ES-I3 (cell line): ENCODE results near the gene GRAMD4.

ENCODE experiments used
- H3K36me3 ChIP-seq: 2 replicates; pipeline ENCODE4 v1.6.1; 2013; ENCODE audit warnings: mild to moderate bottlenecking, low read length, control low read depth, moderate library complexity; ENCODE audit not compliant: insufficient read depth
- H3K4me1 ChIP-seq: 2 replicates; pipeline ENCODE4 v1.6.1; 2013; ENCODE audit warnings: mild to moderate bottlenecking, control low read depth, low read length; ENCODE audit not compliant: insufficient read depth
- H3K9ac ChIP-seq: 2 replicates; pipeline ENCODE4 v1.6.1; 2013; ENCODE audit warnings: low read depth, mild to moderate bottlenecking, low read length, moderate library complexity
- H3K9me3 ChIP-seq: 2 replicates; pipeline ENCODE4 v1.6.1; 2013; ENCODE audit warnings: mild to moderate bottlenecking, low read length, moderate library complexity; ENCODE audit not compliant: control insufficient read depth, insufficient read depth

The GRAMD4 gene

GRCh38 chr22:46598737-46599424, 21.3 kb upstream of the GRAMD4 start:
- Histone ChIP-seq H3K36me3 (no peaks in the 10 kb centered on the region), H3K4me1 (no peaks in the 10 kb centered on the region), H3K9me3 (no peaks in the 10 kb centered on the region), H3K9ac (no peak overlapping the region)

- H3K9me3 ChIP-seq, result no peaks in the 10 kb centered on the region
- H3K4me1 ChIP-seq, result peaks cover 5% of the 10 kb centered on the region; the same call in 1 of the 2 replicates
- no peak overlapping the region for H3K9ac ChIP-seq
- H3K36me3 ChIP-seq, result no peaks in the 10 kb centered on the region
Observed at GRCh38 chr22:46600273-46600796, 19.9 kb upstream of the GRAMD4 start.

DNA sequence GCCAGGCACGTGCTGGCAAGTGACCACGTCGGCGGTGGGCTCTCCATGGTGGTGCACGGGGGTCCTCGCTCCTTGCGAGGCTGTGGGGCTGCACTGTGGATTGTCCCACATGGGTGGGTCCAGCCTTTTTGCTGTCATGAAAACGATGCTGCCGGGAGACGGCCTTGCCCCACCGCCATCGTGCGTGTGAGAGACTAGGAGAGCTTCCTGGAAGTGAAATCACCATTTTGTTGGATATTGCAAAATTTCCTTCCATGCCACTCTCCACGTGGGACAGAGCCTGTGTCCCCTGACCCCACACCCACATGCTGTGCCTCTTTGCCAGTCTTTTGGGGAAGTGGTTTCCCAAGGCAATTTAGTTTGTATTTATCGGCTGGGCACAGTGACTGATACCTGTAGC, 18.2 kb upstream of the GRAMD4 start:
- Histone ChIP-seq H3K36me3 (no peaks in the 10 kb centered on the region), H3K9me3 (no peaks in the 10 kb centered on the region), H3K4me1 (peaks cover 5% of the 10 kb centered on the region; the same call in 1 of the 2 replicates), H3K9ac (no peak overlapping the region)

DNA sequence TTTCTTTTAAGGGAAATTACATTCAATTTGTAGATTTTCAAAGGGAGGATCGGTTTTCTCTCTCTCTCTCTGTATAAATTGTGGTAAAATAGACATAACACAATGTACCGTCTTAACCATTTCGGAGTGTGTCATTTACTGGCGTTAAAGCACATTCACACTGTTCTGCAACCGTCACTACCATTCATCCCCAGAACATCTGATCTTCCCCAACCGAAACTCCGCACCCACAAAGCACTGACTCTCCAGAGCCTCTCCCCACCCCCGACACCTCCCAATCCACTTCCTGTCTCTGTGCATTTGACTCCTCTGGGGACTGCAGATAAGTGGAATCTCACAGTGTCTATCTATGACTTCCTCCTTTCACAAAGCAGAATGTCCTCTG, 15.9 kb upstream of the GRAMD4 start:
- no peak overlapping the region for H3K9ac ChIP-seq
- H3K4me1 ChIP-seq, result peaks cover 5% of the 10 kb centered on the region; the same call in 1 of the 2 replicates
- no peaks in the 10 kb centered on the region for H3K9me3 ChIP-seq
- H3K36me3 ChIP-seq, result no peaks in the 10 kb centered on the region

- Histone ChIP-seq H3K4me1 (peaks cover 5% of the 10 kb centered on the region; the same call in 1 of the 2 replicates), H3K9ac (no peak overlapping the region), H3K36me3 (no peaks in the 10 kb centered on the region)
Observed at GRCh38 chr22:46605117-46605516, 15.1 kb upstream of the GRAMD4 start.

DNA sequence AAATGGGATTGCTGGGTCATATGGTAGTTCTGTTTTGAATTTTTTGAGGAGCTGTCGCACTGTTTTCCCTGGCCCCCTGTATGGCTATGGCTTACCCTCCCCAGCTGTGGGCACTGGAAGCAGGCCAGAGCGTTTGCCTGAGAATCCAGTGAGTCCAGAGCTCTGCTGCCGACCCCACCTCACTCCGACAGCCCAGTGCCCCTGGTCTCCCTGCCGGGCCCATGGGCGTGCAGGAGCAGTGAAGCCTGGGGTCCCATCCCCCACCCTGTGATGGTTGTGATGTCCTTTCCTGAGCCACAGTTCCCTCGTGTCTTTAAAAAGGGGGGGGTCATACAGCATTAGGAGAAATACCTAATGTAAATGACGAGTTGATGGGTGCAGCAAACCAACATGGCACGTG, 13.3 kb upstream of the GRAMD4 start:
- Histone ChIP-seq H3K36me3 (no peaks in the 10 kb centered on the region), H3K4me1 (peaks cover 5% of the 10 kb centered on the region; the same call in 1 of the 2 replicates), H3K9ac (no peak overlapping the region), H3K9me3 (no peaks in the 10 kb centered on the region)

More at GRCh38 chr22:46605117-46605516, 15.1 kb upstream of the GRAMD4 start:
- no peaks in the 10 kb centered on the region for H3K9me3 ChIP-seq

GRCh38 chr22:46607483-46608114, 12.6 kb upstream of the GRAMD4 start:
- H3K9me3 ChIP-seq, result no peaks in the 10 kb centered on the region
- H3K9ac ChIP-seq, result no peak overlapping the region
- H3K36me3 ChIP-seq, result no peaks in the 10 kb centered on the region
- peaks cover 5% of the 10 kb centered on the region; the same call in 1 of the 2 replicates for H3K4me1 ChIP-seq

DNA sequence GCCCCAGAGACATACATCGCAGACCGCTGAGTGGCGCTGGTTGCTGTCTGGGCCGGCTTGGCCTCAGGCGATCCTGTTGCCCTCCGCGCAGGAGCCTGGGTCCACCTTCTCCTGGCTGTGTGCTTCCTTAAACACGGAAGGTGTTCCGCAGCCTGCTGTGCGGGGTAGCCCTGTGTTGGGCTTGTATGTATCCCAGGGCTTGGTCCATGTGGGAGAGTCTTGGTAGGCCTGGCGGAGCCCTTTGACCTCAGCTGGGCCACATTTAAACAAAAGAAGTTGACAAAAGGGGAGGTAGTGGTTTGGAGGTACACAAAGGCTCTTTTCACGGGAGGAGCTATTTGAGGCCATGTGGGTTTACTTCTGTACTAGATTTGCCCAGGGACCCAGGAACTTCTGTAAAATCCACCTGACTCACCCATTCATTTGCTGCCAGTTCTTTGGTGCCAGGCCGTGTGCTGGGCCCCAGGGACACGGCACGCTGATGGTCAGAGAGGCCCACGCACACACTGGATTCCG, 11.0 kb upstream of the GRAMD4 start:
- no peak overlapping the region for H3K9ac ChIP-seq
- H3K9me3 ChIP-seq, result no peaks in the 10 kb centered on the region
- H3K4me1 ChIP-seq, result peaks cover 11% of the 10 kb centered on the region
- H3K36me3 ChIP-seq, result no peaks in the 10 kb centered on the region

GRCh38 chr22:46609724-46610201, 10.4 kb upstream of the GRAMD4 start:
- Histone ChIP-seq H3K4me1 (peaks cover 8% of the 10 kb centered on the region; the same call in 1 of the 2 replicates), H3K9me3 (no peaks in the 10 kb centered on the region), H3K36me3 (no peaks in the 10 kb centered on the region), H3K9ac (no peak overlapping the region)

DNA sequence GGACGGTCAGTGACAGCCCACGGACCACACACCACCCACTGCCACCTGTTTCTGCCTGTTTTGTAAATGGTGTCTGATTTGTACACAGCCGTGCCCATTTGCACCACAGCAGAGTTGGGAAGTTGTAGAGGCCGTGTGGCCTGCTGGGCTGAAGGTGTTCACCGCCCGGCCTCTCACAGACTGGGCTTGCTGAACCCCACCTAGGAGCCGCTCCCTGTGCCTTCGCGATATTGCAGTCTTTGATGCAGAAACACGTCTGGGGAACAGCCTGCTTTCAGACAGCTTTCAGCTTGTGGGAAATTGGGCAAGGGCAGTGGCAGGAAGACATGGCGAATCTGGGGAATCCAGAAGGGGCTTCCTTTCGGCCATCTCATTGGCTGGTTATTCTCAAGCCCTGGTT, 9.8 kb upstream of the GRAMD4 start:
- H3K36me3 ChIP-seq, result no peaks in the 10 kb centered on the region
- no peaks in the 10 kb centered on the region for H3K9me3 ChIP-seq
- peaks cover 8% of the 10 kb centered on the region; the same call in 1 of the 2 replicates for H3K4me1 ChIP-seq
- no peak overlapping the region for H3K9ac ChIP-seq

DNA sequence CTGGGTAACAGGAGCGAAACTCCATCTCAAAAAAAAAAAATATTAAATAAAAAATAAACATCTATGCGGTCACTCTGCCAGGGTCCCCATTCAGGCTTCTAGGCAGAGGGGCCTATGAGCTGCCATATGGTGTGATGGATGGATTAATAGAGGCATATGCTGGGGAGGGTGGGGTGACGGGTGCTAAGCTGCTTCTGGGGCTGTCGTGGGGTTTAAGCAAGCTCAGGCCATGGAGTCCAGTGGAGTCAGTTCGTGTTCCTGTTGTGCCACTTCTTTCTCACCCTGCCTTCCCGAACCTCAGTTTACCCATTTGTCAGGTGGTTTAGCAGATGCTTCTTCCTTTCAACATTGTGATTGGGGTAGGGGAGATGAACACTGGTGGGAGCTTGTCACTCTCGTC, 9.0 kb upstream of the GRAMD4 start:
- Histone ChIP-seq H3K9me3 (no peaks in the 10 kb centered on the region), H3K9ac (no peak overlapping the region), H3K4me1 (peaks cover 8% of the 10 kb centered on the region; the same call in 1 of the 2 replicates), H3K36me3 (no peaks in the 10 kb centered on the region)

DNA sequence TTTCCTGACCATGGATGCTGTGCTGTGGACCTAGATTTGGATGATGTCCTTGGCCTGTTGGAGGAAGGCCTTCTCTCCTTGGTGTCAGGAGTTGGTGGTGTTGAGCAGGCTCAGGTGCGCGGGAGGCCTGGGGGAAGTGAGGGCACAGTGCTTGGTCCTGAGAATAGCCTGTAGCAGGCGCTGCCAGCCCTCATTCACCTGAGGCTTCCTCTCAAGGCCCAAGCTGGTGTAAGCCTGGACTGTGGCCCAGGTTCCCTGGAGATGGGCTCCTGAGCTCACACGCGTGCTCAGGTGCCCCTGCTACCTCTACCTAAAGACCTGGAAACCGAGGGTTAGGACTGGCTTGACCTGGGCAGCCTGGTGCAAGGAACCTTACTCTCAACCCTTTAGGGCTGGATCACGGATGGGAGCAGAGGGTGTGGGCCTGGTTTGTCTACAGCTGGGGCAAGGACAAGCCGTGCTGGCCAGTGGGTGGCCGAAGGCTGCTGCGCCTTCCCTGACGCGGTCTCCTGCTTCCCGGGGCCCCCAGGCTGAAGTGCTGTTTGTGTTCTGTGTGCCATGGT, 7.8 kb upstream of the GRAMD4 start:
- H3K9me3 ChIP-seq, result no peaks in the 10 kb centered on the region
- H3K9ac ChIP-seq, result no peak overlapping the region

GRCh38 chr22:46612904-46613605, 7.1 kb upstream of the GRAMD4 start:
- Histone ChIP-seq H3K9ac (no peak overlapping the region), H3K4me1 (peaks cover 8% of the 10 kb centered on the region; the same call in 1 of the 2 replicates), H3K9me3 (no peaks in the 10 kb centered on the region), H3K36me3 (no peaks in the 10 kb centered on the region)

More for the DNA sequence above, 7.8 kb upstream of the GRAMD4 start:
- Histone ChIP-seq H3K4me1 (peaks cover 8% of the 10 kb centered on the region; the same call in 1 of the 2 replicates), H3K36me3 (no peaks in the 10 kb centered on the region)

- H3K4me1 ChIP-seq, result peaks cover 8% of the 10 kb centered on the region; the same call in 1 of the 2 replicates
- no peak overlapping the region for H3K9ac ChIP-seq
- no peaks in the 10 kb centered on the region for H3K9me3 ChIP-seq
- no peaks in the 10 kb centered on the region for H3K36me3 ChIP-seq
Observed at GRCh38 chr22:46613606-46614021, 6.6 kb upstream of the GRAMD4 start.
